Measurements from ENCODE around the gene HOXA9. TPM values are rescaled to one million over a fixed set of nuclear protein-coding genes. Genes with fewer than 3 reads are reported as not detected.

Gene HOXA9
- total RNA-seq, 1 donor from 2014 or later: not detected

GRCh38 chr7:27116962-27117886, 48.1 kb downstream of the HOXA9 start:
- Mint-ChIP-seq H3K4me1 (ENCODE audit: low read depth) (no peaks in the 10 kb centered on the region), H3K27ac (no peak overlapping the region), H3K4me3 (no peak overlapping the region), H3K36me3 (ENCODE audit: low read depth) (no peaks in the 10 kb centered on the region), H3K9me3 (no peaks in the 10 kb centered on the region), H3K27me3 (ENCODE audit: insufficient read depth) (peaks cover 6% of the 10 kb centered on the region)
- DNase-seq (ENCODE audit: low spot score): no peak
- intact Hi-C loops (cut with micrococcal nuclease): no loop called here

GRCh38 chr7:27116031-27116961, 49.0 kb downstream of the HOXA9 start:
- no peak overlapping the region for H3K4me3 Mint-ChIP-seq
- H3K27ac Mint-ChIP-seq: no peak overlapping the region
- peaks cover 6% of the 10 kb centered on the region for H3K27me3 Mint-ChIP-seq (ENCODE audit: insufficient read depth)
- DNase-seq (ENCODE audit: low spot score): no peak
- no peaks in the 10 kb centered on the region for H3K36me3 Mint-ChIP-seq (ENCODE audit: low read depth)
- no peaks in the 10 kb centered on the region for H3K9me3 Mint-ChIP-seq
- intact Hi-C loops (cut with micrococcal nuclease): no loop called here
- no peaks in the 10 kb centered on the region for H3K4me1 Mint-ChIP-seq (ENCODE audit: low read depth)

- H3K36me3 Mint-ChIP-seq (ENCODE audit: low read depth): no peaks in the 10 kb centered on the region
- H3K9me3 Mint-ChIP-seq: no peaks in the 10 kb centered on the region
- H3K27ac Mint-ChIP-seq: no peak overlapping the region
- no peaks in the 10 kb centered on the region for H3K4me1 Mint-ChIP-seq (ENCODE audit: low read depth)
- no peak overlapping the region for H3K4me3 Mint-ChIP-seq
- intact Hi-C loops (cut with micrococcal nuclease): no loop called here
- peaks cover 6% of the 10 kb centered on the region for H3K27me3 Mint-ChIP-seq (ENCODE audit: insufficient read depth)
- DNase-seq (ENCODE audit: low spot score): no peak
Measured at GRCh38 chr7:27115221-27116026, 49.9 kb downstream of the HOXA9 start.

GRCh38 chr7:27114881-27115220, 50.5 kb downstream of the HOXA9 start:
- H3K4me3 Mint-ChIP-seq: no peak overlapping the region
- H3K27me3 Mint-ChIP-seq (ENCODE audit: insufficient read depth): peaks cover 5% of the 10 kb centered on the region
- no peak for DNase-seq (ENCODE audit: low spot score)
- no peaks in the 10 kb centered on the region for H3K4me1 Mint-ChIP-seq (ENCODE audit: low read depth)
- H3K27ac Mint-ChIP-seq: no peak overlapping the region
- intact Hi-C loops (cut with micrococcal nuclease): no loop called here
- H3K9me3 Mint-ChIP-seq: no peaks in the 10 kb centered on the region
- H3K36me3 Mint-ChIP-seq (ENCODE audit: low read depth): no peaks in the 10 kb centered on the region

GRCh38 chr7:27113991-27114769, 51.2 kb downstream of the HOXA9 start:
- Mint-ChIP-seq H3K9me3 (no peaks in the 10 kb centered on the region), H3K27ac (no peak overlapping the region), H3K4me3 (no peak overlapping the region), H3K36me3 (ENCODE audit: low read depth) (no peaks in the 10 kb centered on the region), H3K27me3 (ENCODE audit: insufficient read depth) (peaks cover 6% of the 10 kb centered on the region), H3K4me1 (ENCODE audit: low read depth) (no peaks in the 10 kb centered on the region)
- intact Hi-C loops (cut with micrococcal nuclease): no loop called here
- DNase-seq (ENCODE audit: low spot score): no peak

GRCh38 chr7:27112955-27113949, 52.1 kb downstream of the HOXA9 start:
- DNase-seq (ENCODE audit: low spot score): no peak
- Mint-ChIP-seq H3K4me1 (ENCODE audit: low read depth) (no peaks in the 10 kb centered on the region), H3K4me3 (no peak overlapping the region), H3K27ac (no peak overlapping the region), H3K27me3 (ENCODE audit: insufficient read depth) (peaks cover 4% of the 10 kb centered on the region), H3K36me3 (ENCODE audit: low read depth) (no peaks in the 10 kb centered on the region), H3K9me3 (no peaks in the 10 kb centered on the region)
- intact Hi-C loops (cut with micrococcal nuclease): no loop called here

Other genes starting within 250 kb of the HOXA9 start
- 0.16 and 0.24 TPM in 2 replicates for gene HOXA1, start 69.5 kb downstream of the HOXA9 start, total RNA-seq
- gene HOXA2, start 62.9 kb downstream of the HOXA9 start, total RNA-seq: not detected in 2 replicates
- not detected in 2 replicates for gene HOXA4, start 34.8 kb downstream of the HOXA9 start, total RNA-seq
- not detected in 2 replicates for gene HOXA5, start 21.9 kb downstream of the HOXA9 start, total RNA-seq
- gene HOXA6, start 17.8 kb downstream of the HOXA9 start, total RNA-seq: not detected in 2 replicates
- not detected in 2 replicates for gene HOXA3, start 13.0 kb downstream of the HOXA9 start, total RNA-seq
- not detected in 2 replicates for gene HOXA7, start 8.9 kb downstream of the HOXA9 start, total RNA-seq
- gene HOXA10, start 8.8 kb upstream of the HOXA9 start, total RNA-seq: not detected in 2 replicates
- gene HOXA11, start 19.7 kb upstream of the HOXA9 start, total RNA-seq: not detected in 2 replicates
- gene HOXA13, start 34.6 kb upstream of the HOXA9 start, total RNA-seq: not detected in 2 replicates
- not detected in 2 replicates for gene EVX1, start 77.3 kb upstream of the HOXA9 start, total RNA-seq

Measured in activated T-helper 1 cell treated with anti-CD3 and anti-CD28 coated beads, Interleukin-12 subunit alpha, Interleukin-12 subunit beta, Interleukin-2, Interleukin-4 antibody, amounts not matched to agents 30 ng/mL and 10 ng/mL and 1 ng/mL, durations not matched to agents 14 hours and 24 hours and 36 hours (primary cell).